SK-N-SH (cell line): ENCODE data around the gene GFOD2.

Source experiments
- CHD2 ChIP-seq: fragments of 150-350 bp; IDR thresholded peaks from 2 replicates; pipeline ENCODE4 v1.6.1; 2018; ENCODE audit warnings: low read length; ENCODE audit not compliant: partially characterized antibody
- CTCF ChIP-seq: fragments of 200-600 bp; sonication (generic); IDR thresholded peaks from 2 replicates; pipeline ENCODE4 v1.6.1; 2017; ENCODE audit warnings: antibody characterized with exemption, mild to moderate bottlenecking, moderate library complexity
- EP300 ChIP-seq, 2 experiments: IDR thresholded peaks; 2 replicates each; pipeline versions ENCODE4 v1.4.0 to v1.6.1; 2012; ENCODE audit warnings: borderline replicate concordance in 1 of 2, low read depth in 1 of 2, low read length in 1 of 2
- EZH2phosphoT487 ChIP-seq: fragments of 200-600 bp; sonication (generic); IDR thresholded peaks from 2 replicates; pipeline ENCODE4 v1.6.1; 2017; ENCODE audit warnings: low read depth, mixed run types, mild to moderate bottlenecking, antibody characterized with exemption, moderate library complexity, borderline replicate concordance
- MAX ChIP-seq: IDR thresholded peaks from 2 replicates; pipeline ENCODE4 v1.4.0; 2012; ENCODE audit warnings: low read depth
- PBX3 ChIP-seq: IDR thresholded peaks from 2 replicates; pipeline ENCODE4; 2012
- POLR2AphosphoS5 ChIP-seq: IDR thresholded peaks from 2 replicates; pipeline ENCODE4 v1.6.1; 2012; ENCODE audit warnings: low read depth, low read length
- RAD21 ChIP-seq: IDR thresholded peaks from 2 replicates; pipeline ENCODE4 v1.6.1; 2012; ENCODE audit warnings: mild to moderate bottlenecking, low read length
- REST ChIP-seq: IDR thresholded peaks from 2 replicates; pipeline ENCODE4 v1.6.1; 2012; ENCODE audit warnings: mild to moderate bottlenecking, low read depth, low read length, moderate library complexity
- SIN3A ChIP-seq: IDR thresholded peaks from 2 replicates; pipeline ENCODE4 v1.6.1; 2012; ENCODE audit warnings: low read depth, mild to moderate bottlenecking, low read length, moderate library complexity, borderline replicate concordance
- YY1 ChIP-seq: IDR thresholded peaks from 2 replicates; pipeline ENCODE4 v1.4.0; 2012; ENCODE audit warnings: low read depth, mild to moderate bottlenecking
- TF ChIP-seq, protein P1 (sequence below): IDR thresholded peaks from 2 replicates; pipeline ENCODE4 v1.4.0; 2012; ENCODE audit warnings: low read depth, borderline replicate concordance

DNA sequence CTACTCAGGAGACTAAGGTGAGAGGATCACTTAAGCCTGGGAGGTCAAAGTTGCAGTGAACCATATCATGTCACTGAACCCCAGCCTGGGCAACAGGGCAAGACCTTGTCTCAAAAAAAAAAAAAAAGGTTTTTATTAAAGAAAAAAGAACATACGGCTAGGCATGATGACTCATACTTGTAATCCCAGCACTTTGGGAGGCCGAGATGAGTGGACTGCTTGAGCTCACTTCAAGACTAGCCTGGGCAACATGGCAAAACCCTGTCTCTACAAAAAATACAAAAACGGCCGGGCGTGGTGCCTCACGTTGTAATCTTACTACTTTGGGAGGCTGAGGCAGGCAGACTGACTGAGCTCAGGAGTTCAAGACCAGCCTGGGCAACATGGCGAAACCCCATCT is 48.8 kb upstream of the GFOD2 start:
- TF ChIP-seq POLR2AphosphoS5 = no peak
- no peak for TF ChIP-seq RAD21
- no peak for TF ChIP-seq EZH2phosphoT487
- TF ChIP-seq CTCF = no peak
- TF ChIP-seq REST = no peak
- TF ChIP-seq MAX = no peak
- TF ChIP-seq SIN3A = no peak
- TF ChIP-seq YY1 = no peak
- TF ChIP-seq, protein P1, sequence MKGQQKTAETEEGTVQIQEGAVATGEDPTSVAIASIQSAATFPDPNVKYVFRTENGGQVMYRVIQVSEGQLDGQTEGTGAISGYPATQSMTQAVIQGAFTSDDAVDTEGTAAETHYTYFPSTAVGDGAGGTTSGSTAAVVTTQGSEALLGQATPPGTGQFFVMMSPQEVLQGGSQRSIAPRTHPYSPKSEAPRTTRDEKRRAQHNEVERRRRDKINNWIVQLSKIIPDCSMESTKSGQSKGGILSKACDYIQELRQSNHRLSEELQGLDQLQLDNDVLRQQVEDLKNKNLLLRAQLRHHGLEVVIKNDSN = no peak
- no peak for TF ChIP-seq CHD2
- TF ChIP-seq PBX3 = no peak
- TF ChIP-seq EP300 (IDR thresholded peaks at IDR 0.05; ENCODE audit: borderline replicate concordance in 1 of 2, low read depth in 1 of 2, low read length in 1 of 2) = no peak
